Trophoblast cell (in vitro differentiated cells and primary cell): ENCODE data around the gene PDXP.

Experiments used
- DNase-seq, 2 donors: peaks; one replicate each; pipeline ENCODE4 v3.0.0-alpha.2; 2016
- H2AFZ ChIP-seq: 2 replicates; pipeline ENCODE4 v1.6.1; 2013; ENCODE audit warnings: low read length, moderate library complexity, mild to moderate bottlenecking; ENCODE audit not compliant: insufficient read depth, poor library complexity
- H2AK5ac ChIP-seq: 2 replicates; pipeline ENCODE4 v1.6.1; 2013; ENCODE audit warnings: mild to moderate bottlenecking, low read length
- H2BK120ac ChIP-seq: 2 replicates; pipeline ENCODE4 v1.6.1; 2013; ENCODE audit warnings: low read length, mild to moderate bottlenecking, moderate library complexity; ENCODE audit not compliant: insufficient read depth, poor library complexity
- H2BK12ac ChIP-seq: 2 replicates; pipeline ENCODE4 v1.6.1; 2013; ENCODE audit warnings: mild to moderate bottlenecking, low read length, moderate library complexity
- H2BK5ac ChIP-seq: 2 replicates; pipeline ENCODE4 v1.6.1; 2013; ENCODE audit warnings: low read length, low read depth, moderate library complexity, mild to moderate bottlenecking; ENCODE audit not compliant: poor library complexity
- H3K14ac ChIP-seq: 2 replicates; pipeline ENCODE4 v1.6.1; 2013; ENCODE audit warnings: mild to moderate bottlenecking, low read length
- H3K18ac ChIP-seq: 2 replicates; pipeline ENCODE4 v1.6.1; 2013; ENCODE audit warnings: mild to moderate bottlenecking, low read length
- H3K23ac ChIP-seq: 2 replicates; pipeline ENCODE4 v1.6.1; 2013; ENCODE audit warnings: low read length
- H3K27ac ChIP-seq: 2 replicates; pipeline ENCODE4 v1.5.1; 2013; ENCODE audit warnings: low read depth, mild to moderate bottlenecking, inconsistent platforms, low read length, moderate library complexity
- H3K27me3 ChIP-seq: 2 replicates; pipeline ENCODE4 v1.6.1; 2013; ENCODE audit warnings: inconsistent platforms, mild to moderate bottlenecking, low read length, moderate library complexity; ENCODE audit not compliant: insufficient read depth
- H3K36me3 ChIP-seq, 2 experiments: 1 replicate in 1 of 2; 2 replicates in 1 of 2; pipeline ENCODE4 v1.6.1; 2013; ENCODE audit warnings: low read length in 2 of 2, mild to moderate bottlenecking in 2 of 2, moderate library complexity in 1 of 2; ENCODE audit not compliant: insufficient read depth in 2 of 2, control insufficient read depth in 1 of 2
- H3K4ac ChIP-seq: 2 replicates; pipeline ENCODE4 v1.6.1; 2013; ENCODE audit warnings: low read depth, mild to moderate bottlenecking, low read length, moderate library complexity
- H3K4me1 ChIP-seq, 2 experiments: 1 replicate in 1 of 2; 2 replicates in 1 of 2; pipeline ENCODE4 v1.6.1; 2013; ENCODE audit warnings: low read length in 2 of 2, mild to moderate bottlenecking in 2 of 2, moderate library complexity in 1 of 2; ENCODE audit not compliant: insufficient read depth in 2 of 2, control insufficient read depth in 1 of 2
- H3K4me2 ChIP-seq: 2 replicates; pipeline ENCODE4 v1.6.1; 2013; ENCODE audit warnings: inconsistent platforms, mild to moderate bottlenecking, low read length, moderate library complexity
- H3K4me3 ChIP-seq: 2 replicates; pipeline ENCODE4 v1.5.1; 2013; ENCODE audit warnings: mild to moderate bottlenecking, low read depth, low read length, inconsistent platforms
- H3K79me1 ChIP-seq: one replicate; pipeline ENCODE4 v1.6.1; 2013; ENCODE audit warnings: low read length
- H3K79me2 ChIP-seq: 2 replicates; pipeline ENCODE4 v1.6.1; 2013; ENCODE audit warnings: low read length, mild to moderate bottlenecking; ENCODE audit not compliant: control insufficient read depth, insufficient read depth, poor library complexity
- H3K9ac ChIP-seq: 2 replicates; pipeline ENCODE4 v1.6.1; 2013; ENCODE audit warnings: mild to moderate bottlenecking, low read length
- H3K9me3 ChIP-seq: 2 replicates; pipeline ENCODE4 v1.6.1; 2013; ENCODE audit warnings: low read depth, mild to moderate bottlenecking, control low read depth, inconsistent platforms, low read length; ENCODE audit not compliant: insufficient read depth
- H4K12ac ChIP-seq: 2 replicates; pipeline ENCODE4 v1.6.1; 2013; ENCODE audit warnings: low read depth, mild to moderate bottlenecking, low read length, moderate library complexity
- H4K8ac ChIP-seq: 2 replicates; pipeline ENCODE4 v1.6.1; 2013; ENCODE audit warnings: low read depth, mild to moderate bottlenecking, low read length, moderate library complexity
- H4K91ac ChIP-seq: one replicate; pipeline ENCODE4 v1.6.1; 2013; ENCODE audit warnings: low read depth, mild to moderate bottlenecking, low read length, moderate library complexity
- WGBS: extraction: QIAGEN DNeasy Blood & Tissue Kit; methylation state at CpG from one replicate; pipeline ENCODE4 v1.1.7; 2013; ENCODE audit warnings: missing lambda C conversion rate; ENCODE audit not compliant: insufficient read length, insufficient coverage; ENCODE audit errors: extremely low coverage; 5-methylcytosine and 5-hydroxymethylcytosine counted together

Gene PDXP

GRCh38 chr22:37708580-37709444, 50.3 kb downstream of the PDXP start:
- Histone ChIP-seq H3K4me2 (no peak overlapping the region), H2AK5ac (no peak overlapping the region), H3K23ac (no peak overlapping the region), H2BK5ac (no peak overlapping the region), H3K27ac (no peak overlapping the region), H4K12ac (no peak overlapping the region), H2BK120ac (no peak overlapping the region), H3K14ac (no peak overlapping the region), H3K9ac (no peak overlapping the region), H3K36me3 (no peaks in the 10 kb centered on the region), H3K4me1 (peaks cover 0 to 7% of the 10 kb centered on the region in 2 experiments), H4K8ac (no peak overlapping the region), H3K18ac (no peak overlapping the region), H3K4ac (no peak overlapping the region), H3K4me3 (no peak overlapping the region), H3K79me2 (no peaks in the 10 kb centered on the region), H4K91ac (no peak overlapping the region), H3K9me3 (peaks cover 6% of the 10 kb centered on the region), H3K79me1 (no peaks in the 10 kb centered on the region), H3K27me3 (no peaks in the 10 kb centered on the region), H2BK12ac (no peak overlapping the region), H2AFZ (no peak overlapping the region)
- WGBS: no CpG with 5 or more reads among the region's 25 CpGs
- no peak for DNase-seq

GRCh38 chr22:37709445-37709765, 50.9 kb downstream of the PDXP start:
- Histone ChIP-seq H3K9me3 (peaks cover 6% of the 10 kb centered on the region), H4K12ac (no peak overlapping the region), H3K23ac (no peak overlapping the region), H2BK12ac (no peak overlapping the region), H3K36me3 (no peaks in the 10 kb centered on the region), H3K79me1 (no peaks in the 10 kb centered on the region), H3K14ac (no peak overlapping the region), H3K27me3 (no peaks in the 10 kb centered on the region), H2BK5ac (no peak overlapping the region), H3K9ac (no peak overlapping the region), H3K4me3 (no peak overlapping the region), H2AFZ (no peak overlapping the region), H4K91ac (no peak overlapping the region), H3K4me1 (peaks cover 0 to 7% of the 10 kb centered on the region in 2 experiments), H4K8ac (no peak overlapping the region), H2BK120ac (no peak overlapping the region), H3K79me2 (no peaks in the 10 kb centered on the region), H3K4ac (no peak overlapping the region), H2AK5ac (no peak overlapping the region), H3K27ac (no peak overlapping the region), H3K18ac (no peak overlapping the region), H3K4me2 (no peak overlapping the region)
- no CpG with 5 or more reads among the region's 15 CpGs for WGBS
- no peak for DNase-seq

DNA sequence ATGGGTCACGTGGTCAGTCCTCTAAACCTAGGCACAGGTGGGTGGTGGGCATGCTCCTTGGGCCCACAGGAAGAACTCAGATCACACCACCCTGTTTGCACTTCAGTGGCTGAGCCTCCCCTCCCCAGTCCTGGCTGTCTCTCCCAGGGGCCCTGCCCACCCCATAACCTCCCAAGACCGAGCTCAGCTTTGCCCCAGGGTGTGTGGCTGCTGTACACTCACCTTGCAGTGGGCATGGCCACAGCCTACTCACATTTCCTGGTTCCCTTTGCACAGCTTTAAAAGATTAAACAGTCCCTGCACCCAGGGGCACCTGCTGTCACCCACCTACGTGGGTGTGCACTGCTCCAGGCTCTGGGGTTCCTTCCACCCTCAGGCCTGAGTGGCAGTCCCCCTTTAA, 52.2 kb downstream of the PDXP start:
- Histone ChIP-seq H2BK12ac (no peak overlapping the region), H3K4me1 (peaks cover 0 to 7% of the 10 kb centered on the region in 2 experiments), H3K23ac (no peak overlapping the region), H2AFZ (no peak overlapping the region), H3K9ac (no peak overlapping the region), H2BK120ac (no peak overlapping the region), H4K12ac (no peak overlapping the region), H3K27ac (no peak overlapping the region), H3K9me3 (peaks cover 6% of the 10 kb centered on the region), H3K79me2 (no peaks in the 10 kb centered on the region), H3K4me3 (no peak overlapping the region), H3K4ac (no peak overlapping the region), H3K36me3 (no peaks in the 10 kb centered on the region), H3K18ac (no peak overlapping the region), H3K4me2 (no peak overlapping the region), H3K79me1 (no peaks in the 10 kb centered on the region), H3K27me3 (no peaks in the 10 kb centered on the region), H2BK5ac (no peak overlapping the region), H4K8ac (no peak overlapping the region), H2AK5ac (no peak overlapping the region), H3K14ac (no peak overlapping the region), H4K91ac (no peak overlapping the region)
- no peak for DNase-seq
- no CpG with 5 or more reads among the region's 3 CpGs for WGBS

GRCh38 chr22:37711490-37711889, 53.0 kb downstream of the PDXP start:
- WGBS: no CpG with 5 or more reads among the region's 10 CpGs

More at GRCh38 chr22:37711490-37711889, 53.0 kb downstream of the PDXP start:
- Histone ChIP-seq H3K9me3 (peaks cover 6% of the 10 kb centered on the region), H2AFZ (no peak overlapping the region), H2BK5ac (no peak overlapping the region), H3K23ac (no peak overlapping the region), H2AK5ac (no peak overlapping the region), H3K79me2 (no peaks in the 10 kb centered on the region), H3K4me2 (no peak overlapping the region), H3K4me1 (peaks cover 0 to 3% of the 10 kb centered on the region in 2 experiments), H4K91ac (no peak overlapping the region), H4K8ac (no peak overlapping the region), H3K14ac (no peak overlapping the region), H2BK120ac (no peak overlapping the region), H3K36me3 (no peaks in the 10 kb centered on the region), H3K27ac (no peak overlapping the region), H3K27me3 (no peaks in the 10 kb centered on the region), H3K79me1 (no peaks in the 10 kb centered on the region), H3K4ac (no peak overlapping the region), H3K18ac (no peak overlapping the region), H2BK12ac (no peak overlapping the region), H4K12ac (no peak overlapping the region), H3K4me3 (no peak overlapping the region), H3K9ac (no peak overlapping the region)
- no peak for DNase-seq
